Hepatocyte (in vitro differentiated cells): ENCODE measurements around the gene MARK3. TPM values are rescaled to one million over a fixed set of nuclear protein-coding genes. Genes with fewer than 3 reads are reported as not detected.

Experiments used
- DNase-seq: peaks from one replicate; pipeline ENCODE4 v3.0.0-alpha.2; 2016; ENCODE audit warnings: low spot score
- H2AFZ ChIP-seq: fragments of 200-600 bp; sonication (generic); 2 replicates; pipeline ENCODE4 v1.6.0; 2016; ENCODE audit warnings: antibody characterized with exemption, mild to moderate bottlenecking
- H3K27ac ChIP-seq: fragments of 200-600 bp; sonication (generic); 2 replicates; pipeline ENCODE4 v1.5.1; 2016; ENCODE audit warnings: mild to moderate bottlenecking
- H3K27me3 ChIP-seq: fragments of 200-600 bp; sonication (generic); 2 replicates; pipeline ENCODE4 v1.6.1; 2016
- H3K36me3 ChIP-seq: fragments of 200-600 bp; sonication (generic); replicated peaks from 2 replicates; pipeline ENCODE4 v1.5.1; 2016; ENCODE audit warnings: low read depth; ENCODE audit not compliant: insufficient read depth
- H3K4me1 ChIP-seq: fragments of 200-600 bp; sonication (generic); 2 replicates; pipeline ENCODE4 v1.5.1; 2016; ENCODE audit warnings: mild to moderate bottlenecking, moderate library complexity; ENCODE audit not compliant: insufficient read depth
- H3K4me2 ChIP-seq: fragments of 200-600 bp; sonication (generic); 2 replicates; pipeline ENCODE4 v1.6.0; 2016
- H3K4me3 ChIP-seq: fragments of 200-600 bp; sonication (generic); 2 replicates; pipeline ENCODE4 v1.5.1; 2016; ENCODE audit warnings: mild to moderate bottlenecking
- H3K79me2 ChIP-seq: fragments of 200-600 bp; sonication (generic); 2 replicates; pipeline ENCODE4 v1.6.0; 2017; ENCODE audit warnings: mild to moderate bottlenecking
- H3K9me2 ChIP-seq: fragments of 200-600 bp; sonication (generic); replicated peaks from 2 replicates; pipeline ENCODE4 v1.6.0; 2017; ENCODE audit warnings: mild to moderate bottlenecking; ENCODE audit not compliant: insufficient read depth
- H3K9me3 ChIP-seq: fragments of 200-600 bp; sonication (generic); 2 replicates; pipeline ENCODE4 v1.5.1; 2016; ENCODE audit warnings: low read depth, mild to moderate bottlenecking
- H4K20me1 ChIP-seq: fragments of 200-600 bp; sonication (generic); 2 replicates; pipeline ENCODE4 v1.6.0; 2016; ENCODE audit warnings: mild to moderate bottlenecking; ENCODE audit not compliant: insufficient read depth, poor library complexity, severe bottlenecking
- EZH2 ChIP-seq: fragments of 200-600 bp; sonication (generic); IDR thresholded peaks from 2 replicates; pipeline ENCODE4 v1.6.1; 2016; ENCODE audit warnings: antibody characterized with exemption, mild to moderate bottlenecking, borderline replicate concordance
- EZH2phosphoT487 ChIP-seq: fragments of 200-600 bp; sonication (generic); IDR thresholded peaks from one replicate; pipeline ENCODE4 v1.6.1; 2018; ENCODE audit warnings: antibody characterized with exemption, mild to moderate bottlenecking, low read depth, moderate library complexity; ENCODE audit not compliant: unreplicated experiment, severe bottlenecking
- WGBS: methylation state at CpG from one replicate; pipeline ENCODE4 v1.1.6; 2016; ENCODE audit warnings: low lambda C conversion rate; ENCODE audit errors: missing lambda C conversion rate; 5-methylcytosine and 5-hydroxymethylcytosine counted together
- polyA plus RNA-seq: library from polyadenylated mRNA; unstranded; fragments of >200 nt; fragmentation: Nextera tagmentation; extraction: Ambion mirVana; gene quantifications from 2 replicates; pipeline ENCODE4 v1.2.1, GENCODE V29; 2016
- total RNA-seq: library from RNA; depleted of rRNA; stranded (reverse); fragments of >200 nt; gene quantifications from 2 replicates; pipeline ENCODE4 v1.2.3, GENCODE V29; 2014
- TF ChIP-seq, protein P1 (sequence below): fragments of 200-600 bp; sonication (generic); IDR thresholded peaks from 2 replicates; pipeline ENCODE4 v1.5.1; 2016; ENCODE audit warnings: antibody characterized with exemption, mild to moderate bottlenecking; ENCODE audit not compliant: poor library complexity

MARK3 gene
- total and polyA plus RNA-seq, 2 experiments from 2014 or later, result 56.3 to 71.7 TPM

DNA sequence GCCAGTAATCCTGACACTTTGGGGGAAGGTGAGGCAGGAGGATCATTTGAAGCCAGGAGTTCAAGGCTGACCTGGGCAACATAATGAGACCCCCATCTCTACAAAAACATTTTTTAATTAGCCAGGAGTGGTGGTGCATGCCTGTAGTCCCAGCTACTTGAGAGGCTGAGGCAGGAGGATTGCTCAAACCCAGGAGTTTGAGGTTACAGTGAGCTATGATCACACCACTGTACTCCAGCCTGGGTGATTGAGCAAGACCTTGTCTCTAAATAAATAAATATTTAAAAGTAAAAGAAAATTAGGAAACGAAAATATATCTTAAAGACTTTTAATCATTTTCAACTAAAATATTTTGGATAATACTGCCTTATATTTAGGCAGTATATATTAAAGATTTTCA, 111.6 kb downstream of the MARK3 start:
- no peak overlapping the region for H3K27ac ChIP-seq
- no peak for DNase-seq
- no peaks in the 10 kb centered on the region for H3K36me3 ChIP-seq
- no peaks in the 10 kb centered on the region for H4K20me1 ChIP-seq
- H3K27me3 ChIP-seq, result no peaks in the 10 kb centered on the region
- no peak overlapping the region for H3K4me3 ChIP-seq
- no peak for TF ChIP-seq EZH2
- TF ChIP-seq, protein P1, sequence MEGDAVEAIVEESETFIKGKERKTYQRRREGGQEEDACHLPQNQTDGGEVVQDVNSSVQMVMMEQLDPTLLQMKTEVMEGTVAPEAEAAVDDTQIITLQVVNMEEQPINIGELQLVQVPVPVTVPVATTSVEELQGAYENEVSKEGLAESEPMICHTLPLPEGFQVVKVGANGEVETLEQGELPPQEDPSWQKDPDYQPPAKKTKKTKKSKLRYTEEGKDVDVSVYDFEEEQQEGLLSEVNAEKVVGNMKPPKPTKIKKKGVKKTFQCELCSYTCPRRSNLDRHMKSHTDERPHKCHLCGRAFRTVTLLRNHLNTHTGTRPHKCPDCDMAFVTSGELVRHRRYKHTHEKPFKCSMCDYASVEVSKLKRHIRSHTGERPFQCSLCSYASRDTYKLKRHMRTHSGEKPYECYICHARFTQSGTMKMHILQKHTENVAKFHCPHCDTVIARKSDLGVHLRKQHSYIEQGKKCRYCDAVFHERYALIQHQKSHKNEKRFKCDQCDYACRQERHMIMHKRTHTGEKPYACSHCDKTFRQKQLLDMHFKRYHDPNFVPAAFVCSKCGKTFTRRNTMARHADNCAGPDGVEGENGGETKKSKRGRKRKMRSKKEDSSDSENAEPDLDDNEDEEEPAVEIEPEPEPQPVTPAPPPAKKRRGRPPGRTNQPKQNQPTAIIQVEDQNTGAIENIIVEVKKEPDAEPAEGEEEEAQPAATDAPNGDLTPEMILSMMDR, result no peak
- no peak for TF ChIP-seq EZH2phosphoT487
- peaks cover 5% of the 10 kb centered on the region for H3K79me2 ChIP-seq
- 0% methylated on average over 1 of the region's 1 CpG for WGBS
- no peak overlapping the region for H2AFZ ChIP-seq
- H3K9me3 ChIP-seq, result no peaks in the 10 kb centered on the region
- H3K9me2 ChIP-seq, result no peaks in the 10 kb centered on the region
- no peak overlapping the region for H3K4me2 ChIP-seq
- no peaks in the 10 kb centered on the region for H3K4me1 ChIP-seq

DNA sequence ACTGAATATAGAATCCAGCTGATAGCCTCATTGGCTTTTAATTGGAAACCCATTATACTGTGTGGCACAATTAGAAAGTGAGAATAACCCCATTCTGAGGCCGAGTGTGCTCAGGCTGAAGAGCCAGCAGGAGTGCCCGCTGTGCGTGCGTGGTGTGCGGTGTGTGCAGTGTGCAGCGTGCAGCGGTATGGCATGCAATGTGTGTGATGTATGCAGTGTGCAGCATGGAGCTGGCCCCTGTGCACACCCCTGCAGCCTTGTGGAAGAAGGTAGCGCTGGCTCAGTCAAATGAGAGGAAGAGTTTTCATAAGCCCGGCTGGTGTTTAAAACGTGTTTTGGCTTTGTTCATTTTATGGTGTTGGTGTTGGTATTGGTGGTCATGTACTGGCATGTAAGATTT, 114.5 kb downstream of the MARK3 start:
- H4K20me1 ChIP-seq, result no peaks in the 10 kb centered on the region
- WGBS, result 83% methylated on average over 10 of the region's 10 CpGs
- H3K4me3 ChIP-seq, result no peak overlapping the region

DNA sequence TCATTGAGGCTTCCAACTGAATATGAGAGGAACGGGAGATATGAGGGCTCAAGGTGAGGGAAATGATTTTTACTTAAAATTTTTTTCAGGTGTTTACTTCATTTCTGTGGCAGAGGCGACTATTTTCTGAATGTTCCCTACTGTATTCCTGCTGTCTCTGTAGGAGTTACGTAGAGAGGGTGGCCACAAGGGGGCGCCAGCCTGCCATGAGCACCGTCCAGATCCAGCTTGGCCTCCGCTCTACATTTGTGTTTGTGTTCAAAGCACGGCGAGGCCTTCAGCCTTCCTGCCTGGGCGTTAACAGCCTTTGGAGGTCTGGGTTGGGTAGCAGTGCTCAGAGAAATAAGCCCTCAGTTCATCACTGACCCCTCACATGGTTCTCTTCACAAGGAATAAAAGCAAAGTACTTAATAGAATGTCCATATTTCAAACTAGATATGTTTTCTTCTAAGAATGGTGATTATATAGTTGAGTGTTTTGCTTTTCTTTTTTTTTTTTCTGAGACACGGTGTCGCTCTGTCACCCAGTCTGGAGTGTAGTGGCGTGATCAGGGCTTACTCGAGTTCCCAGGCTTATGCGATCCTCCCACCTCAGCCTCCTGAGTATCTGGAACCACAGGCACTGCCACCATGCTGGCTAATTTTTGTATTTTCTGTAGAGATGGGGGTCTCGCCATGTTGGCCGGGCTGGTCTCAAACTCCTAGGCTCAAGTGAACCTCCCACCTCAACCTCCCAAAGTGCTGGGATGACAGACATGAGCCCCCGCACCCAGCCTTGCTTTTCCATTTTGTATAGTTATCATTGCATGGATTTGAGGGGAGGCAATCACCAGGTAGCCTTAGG, 115.2 kb downstream of the MARK3 start:
- H3K27ac ChIP-seq, result no peak overlapping the region
- no peak overlapping the region for H2AFZ ChIP-seq
- 51% methylated on average over 17 of the region's 17 CpGs for WGBS

More for the DNA sequence above, 114.5 kb downstream of the MARK3 start:
- Histone ChIP-seq H3K36me3 (peaks cover 6% of the 10 kb centered on the region), H3K9me3 (no peaks in the 10 kb centered on the region), H3K27ac (no peak overlapping the region), H3K4me2 (no peak overlapping the region), H3K4me1 (no peaks in the 10 kb centered on the region), H3K27me3 (no peaks in the 10 kb centered on the region), H2AFZ (no peak overlapping the region), H3K9me2 (no peaks in the 10 kb centered on the region), H3K79me2 (peaks cover 5% of the 10 kb centered on the region)
- no peak for DNase-seq
- TF ChIP-seq, protein P1, result no peak
- no peak for TF ChIP-seq EZH2
- TF ChIP-seq EZH2phosphoT487, result no peak

More for the DNA sequence above, 115.2 kb downstream of the MARK3 start:
- Histone ChIP-seq H3K79me2 (peaks cover 5% of the 10 kb centered on the region), H3K9me3 (no peaks in the 10 kb centered on the region), H3K4me2 (no peak overlapping the region), H3K9me2 (no peaks in the 10 kb centered on the region), H3K4me1 (no peaks in the 10 kb centered on the region), H3K36me3 (peaks cover 6% of the 10 kb centered on the region), H3K27me3 (no peaks in the 10 kb centered on the region), H4K20me1 (no peaks in the 10 kb centered on the region), H3K4me3 (no peak overlapping the region)
- peak; percentile 96 for DNase-seq
- TF ChIP-seq, protein P1, result peak; percentile 94
- TF ChIP-seq EZH2, result no peak
